HCT116 (cell line): ENCODE measurements around the gene MXRA8.

Experiments
- CEBPB ChIP-seq: IDR thresholded peaks from 2 replicates; pipeline ENCODE4 v1.6.1; 2012; ENCODE audit warnings: low read depth
- EZH2 ChIP-seq: fragments of 200-600 bp; sonication (generic); IDR thresholded peaks from 2 replicates; pipeline ENCODE4 v1.6.1; 2017; ENCODE audit warnings: antibody characterized with exemption, mixed run types
- EZH2phosphoT487 ChIP-seq: fragments of 200-600 bp; IDR thresholded peaks from 2 replicates; pipeline ENCODE4 v1.6.1; 2018; ENCODE audit warnings: antibody characterized with exemption, borderline replicate concordance
- FOSL1 ChIP-seq: IDR thresholded peaks from 2 replicates; pipeline ENCODE4 v1.6.1; 2012; ENCODE audit warnings: low read depth
- POLR2A ChIP-seq: IDR thresholded peaks from 2 replicates; pipeline ENCODE4 v1.7.0; 2011; ENCODE audit warnings: borderline replicate concordance; ENCODE audit not compliant: insufficient read depth, insufficient read length; ENCODE audit errors: extremely low read depth
- POLR2AphosphoS5 ChIP-seq: IDR thresholded peaks from 2 replicates; pipeline ENCODE4 v1.6.1; 2011; ENCODE audit warnings: mild to moderate bottlenecking, low read depth, low read length, moderate library complexity
- RAD21 ChIP-seq: IDR thresholded peaks from 2 replicates; pipeline ENCODE4 v1.6.1; 2012; ENCODE audit warnings: low read depth, mild to moderate bottlenecking
- SIN3A ChIP-seq: IDR thresholded peaks from 2 replicates; pipeline ENCODE4 v1.6.1; 2012; ENCODE audit warnings: low read depth
- SP1 ChIP-seq: IDR thresholded peaks from 2 replicates; pipeline ENCODE4 v1.6.1; 2012; ENCODE audit warnings: low read depth
- YY1 ChIP-seq: IDR thresholded peaks from 2 replicates; pipeline ENCODE4 v1.6.1; 2011; ENCODE audit warnings: low read length, low read depth, moderate library complexity, mild to moderate bottlenecking; ENCODE audit not compliant: insufficient replicate concordance; ENCODE audit errors: extremely low read depth
- ZNF274 ChIP-seq: fragments of 200-500 bp; sonication (Bioruptor generic); IDR thresholded peaks from 2 replicates; pipeline ENCODE4 v1.6.1; 2014; ENCODE audit warnings: mild to moderate bottlenecking, low read depth, low read length, inconsistent platforms
- TF ChIP-seq, protein P1 (sequence below), 3 experiments: fragments of 200-600 bp in 1 of 3; sonication (generic) in 1 of 3; IDR thresholded peaks in 2 of 3; conservative IDR thresholded peaks in 1 of 3; 2 replicates each; pipeline ENCODE4 v1.5.1; 2012 to 2017; ENCODE audit warnings: low read depth in 2 of 3, low read length in 2 of 3, antibody characterized with exemption in 1 of 3, borderline replicate concordance in 1 of 3, control low read depth in 1 of 3, mild to moderate bottlenecking in 1 of 3, mixed read lengths in 1 of 3, mixed run types in 1 of 3, moderate library complexity in 1 of 3; ENCODE audit not compliant: insufficient read depth in 1 of 3
- TF ChIP-seq, protein P2 (sequence below): IDR thresholded peaks from 2 replicates; pipeline ENCODE4 v1.6.1; 2012
- TF ChIP-seq, protein P3 (sequence below): IDR thresholded peaks from 2 replicates; pipeline ENCODE4 v1.6.1; 2012; ENCODE audit warnings: low read depth

- TF ChIP-seq, protein P1, sequence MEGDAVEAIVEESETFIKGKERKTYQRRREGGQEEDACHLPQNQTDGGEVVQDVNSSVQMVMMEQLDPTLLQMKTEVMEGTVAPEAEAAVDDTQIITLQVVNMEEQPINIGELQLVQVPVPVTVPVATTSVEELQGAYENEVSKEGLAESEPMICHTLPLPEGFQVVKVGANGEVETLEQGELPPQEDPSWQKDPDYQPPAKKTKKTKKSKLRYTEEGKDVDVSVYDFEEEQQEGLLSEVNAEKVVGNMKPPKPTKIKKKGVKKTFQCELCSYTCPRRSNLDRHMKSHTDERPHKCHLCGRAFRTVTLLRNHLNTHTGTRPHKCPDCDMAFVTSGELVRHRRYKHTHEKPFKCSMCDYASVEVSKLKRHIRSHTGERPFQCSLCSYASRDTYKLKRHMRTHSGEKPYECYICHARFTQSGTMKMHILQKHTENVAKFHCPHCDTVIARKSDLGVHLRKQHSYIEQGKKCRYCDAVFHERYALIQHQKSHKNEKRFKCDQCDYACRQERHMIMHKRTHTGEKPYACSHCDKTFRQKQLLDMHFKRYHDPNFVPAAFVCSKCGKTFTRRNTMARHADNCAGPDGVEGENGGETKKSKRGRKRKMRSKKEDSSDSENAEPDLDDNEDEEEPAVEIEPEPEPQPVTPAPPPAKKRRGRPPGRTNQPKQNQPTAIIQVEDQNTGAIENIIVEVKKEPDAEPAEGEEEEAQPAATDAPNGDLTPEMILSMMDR (IDR thresholded peaks at IDR 0.05 in 2 of 3, conservative IDR thresholded peaks at IDR 0.05 in 1 of 3; ENCODE audit: borderline replicate concordance in 1 of 3, insufficient read depth in 1 of 3, low read depth in 2 of 3, low read length in 2 of 3), result no peak
- no peak for TF ChIP-seq POLR2AphosphoS5
- TF ChIP-seq, protein P2, sequence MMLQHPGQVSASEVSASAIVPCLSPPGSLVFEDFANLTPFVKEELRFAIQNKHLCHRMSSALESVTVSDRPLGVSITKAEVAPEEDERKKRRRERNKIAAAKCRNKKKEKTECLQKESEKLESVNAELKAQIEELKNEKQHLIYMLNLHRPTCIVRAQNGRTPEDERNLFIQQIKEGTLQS, result no peak
- no peak for TF ChIP-seq RAD21
- TF ChIP-seq YY1, result no peak
- TF ChIP-seq, protein P3, sequence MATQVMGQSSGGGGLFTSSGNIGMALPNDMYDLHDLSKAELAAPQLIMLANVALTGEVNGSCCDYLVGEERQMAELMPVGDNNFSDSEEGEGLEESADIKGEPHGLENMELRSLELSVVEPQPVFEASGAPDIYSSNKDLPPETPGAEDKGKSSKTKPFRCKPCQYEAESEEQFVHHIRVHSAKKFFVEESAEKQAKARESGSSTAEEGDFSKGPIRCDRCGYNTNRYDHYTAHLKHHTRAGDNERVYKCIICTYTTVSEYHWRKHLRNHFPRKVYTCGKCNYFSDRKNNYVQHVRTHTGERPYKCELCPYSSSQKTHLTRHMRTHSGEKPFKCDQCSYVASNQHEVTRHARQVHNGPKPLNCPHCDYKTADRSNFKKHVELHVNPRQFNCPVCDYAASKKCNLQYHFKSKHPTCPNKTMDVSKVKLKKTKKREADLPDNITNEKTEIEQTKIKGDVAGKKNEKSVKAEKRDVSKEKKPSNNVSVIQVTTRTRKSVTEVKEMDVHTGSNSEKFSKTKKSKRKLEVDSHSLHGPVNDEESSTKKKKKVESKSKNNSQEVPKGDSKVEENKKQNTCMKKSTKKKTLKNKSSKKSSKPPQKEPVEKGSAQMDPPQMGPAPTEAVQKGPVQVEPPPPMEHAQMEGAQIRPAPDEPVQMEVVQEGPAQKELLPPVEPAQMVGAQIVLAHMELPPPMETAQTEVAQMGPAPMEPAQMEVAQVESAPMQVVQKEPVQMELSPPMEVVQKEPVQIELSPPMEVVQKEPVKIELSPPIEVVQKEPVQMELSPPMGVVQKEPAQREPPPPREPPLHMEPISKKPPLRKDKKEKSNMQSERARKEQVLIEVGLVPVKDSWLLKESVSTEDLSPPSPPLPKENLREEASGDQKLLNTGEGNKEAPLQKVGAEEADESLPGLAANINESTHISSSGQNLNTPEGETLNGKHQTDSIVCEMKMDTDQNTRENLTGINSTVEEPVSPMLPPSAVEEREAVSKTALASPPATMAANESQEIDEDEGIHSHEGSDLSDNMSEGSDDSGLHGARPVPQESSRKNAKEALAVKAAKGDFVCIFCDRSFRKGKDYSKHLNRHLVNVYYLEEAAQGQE, result no peak
- TF ChIP-seq EZH2phosphoT487, result no peak
- TF ChIP-seq POLR2A, result no peak
- no peak for TF ChIP-seq CEBPB
- no peak for TF ChIP-seq FOSL1
- no peak for TF ChIP-seq EZH2
- TF ChIP-seq SP1, result no peak
- no peak for TF ChIP-seq ZNF274
- TF ChIP-seq SIN3A, result no peak
Measured at GRCh38 chr1:1393014-1393413, 34.7 kb upstream of the MXRA8 start.
